HL-60 (cell line): ENCODE measurements around the gene KIFC3.

Source experiments
- CTCF ChIP-seq: IDR thresholded peaks from one replicate; pipeline ENCODE4 v1.5.1; 2011; ENCODE audit warnings: low read length, control low read depth, inconsistent platforms; ENCODE audit not compliant: insufficient read depth
- POLR2AphosphoS5 ChIP-seq: IDR thresholded peaks from 2 replicates; pipeline ENCODE4 v1.6.1; 2012; ENCODE audit warnings: low read depth

- TF ChIP-seq CTCF, result no peak
- no peak for TF ChIP-seq POLR2AphosphoS5
Measured at GRCh38 chr16:57805176-57805575, 2.9 kb upstream of the KIFC3 start.
